Measurements from ENCODE around the gene HOXC11.

Gene HOXC11

DNA sequence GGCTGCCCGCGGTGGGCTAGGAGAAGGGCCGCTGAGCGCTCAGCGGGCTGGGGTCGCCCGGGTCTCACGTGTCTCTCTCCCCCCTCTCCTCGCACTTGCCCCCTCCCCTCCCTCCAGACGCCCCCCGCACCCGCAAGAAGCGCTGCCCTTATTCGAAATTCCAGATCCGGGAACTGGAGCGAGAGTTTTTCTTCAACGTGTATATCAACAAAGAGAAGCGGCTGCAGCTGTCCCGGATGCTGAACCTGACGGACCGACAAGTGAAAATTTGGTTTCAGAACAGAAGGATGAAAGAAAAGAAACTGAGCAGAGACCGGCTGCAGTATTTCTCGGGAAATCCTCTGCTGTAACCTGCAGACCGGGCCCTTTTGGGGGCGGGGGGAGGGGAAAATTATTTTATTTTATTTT lies 2.1 kb downstream of the HOXC11 start:
- no peak for DNase-seq

GRCh38 chr12:53975479-53976152 lies 2.7 kb downstream of the HOXC11 start:
- no peak for DNase-seq

DNA sequence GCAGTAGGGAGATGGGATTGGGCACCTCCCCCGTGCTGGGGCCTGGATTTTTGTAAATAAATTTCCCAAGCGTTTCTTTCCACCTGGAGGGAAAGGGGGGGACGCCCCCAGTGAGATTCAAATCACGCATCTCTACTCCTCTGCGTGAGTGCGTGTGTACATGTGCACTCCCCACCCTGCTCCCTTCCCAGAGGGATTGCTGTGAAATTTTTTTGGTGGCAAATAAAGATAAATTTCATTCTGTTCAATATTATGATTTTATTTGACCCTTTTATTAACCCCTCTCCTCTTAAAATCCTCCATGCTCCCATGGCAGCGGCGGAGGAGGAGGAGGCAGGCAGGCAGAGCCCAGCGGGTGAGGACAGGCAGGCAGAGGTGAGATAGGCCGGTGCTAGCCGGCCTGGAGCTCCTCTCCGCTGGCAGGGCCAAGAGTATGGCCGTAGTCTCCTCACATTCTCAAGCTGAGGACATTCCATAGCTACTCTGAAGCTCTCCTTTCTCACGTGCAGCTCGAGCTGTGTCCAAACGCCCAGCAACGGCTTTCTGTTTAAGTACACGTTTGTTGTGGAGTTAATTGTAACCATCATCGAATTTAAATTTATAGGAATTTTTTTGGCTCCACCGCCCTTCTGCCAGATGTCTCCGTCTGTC lies 3.4 kb downstream of the HOXC11 start:
- DNase-seq, result no peak

DNA sequence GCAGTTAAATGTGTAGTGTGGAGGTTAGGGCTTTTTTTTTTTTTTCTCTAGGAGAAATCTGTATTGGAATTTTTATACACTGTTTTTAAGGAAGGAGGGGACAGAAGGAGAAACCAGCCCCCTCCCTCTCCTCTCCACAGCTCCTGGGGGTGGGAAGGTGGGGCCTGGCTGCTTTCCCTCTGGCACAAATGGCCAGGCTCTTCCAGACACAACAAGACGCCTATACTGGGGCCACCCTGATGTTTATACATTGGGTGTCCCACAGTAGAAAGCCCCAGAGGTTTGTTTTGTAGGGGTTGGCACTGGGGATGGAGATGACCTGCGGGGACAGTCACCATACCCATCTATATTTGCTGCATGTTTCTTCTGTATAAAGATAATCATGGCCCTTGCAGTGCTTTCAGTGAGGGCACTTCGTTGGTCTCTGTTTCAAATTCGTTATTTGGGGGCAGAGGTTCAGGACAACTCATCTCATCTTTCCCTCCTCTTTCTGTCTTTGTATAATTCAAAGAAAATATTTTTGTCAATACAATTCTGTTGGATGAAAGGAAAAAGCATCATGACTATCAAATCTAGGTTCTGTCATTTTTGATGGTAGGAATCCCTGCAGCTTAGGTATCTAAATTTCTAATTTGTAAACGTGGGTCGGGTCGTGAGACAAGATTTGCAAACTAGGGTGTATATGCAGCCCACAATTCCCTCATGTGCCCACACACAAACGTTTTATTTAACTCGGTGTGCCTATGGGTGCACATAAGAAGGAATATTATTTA lies 4.1 kb downstream of the HOXC11 start:
- DNase-seq, result no peak

DNA sequence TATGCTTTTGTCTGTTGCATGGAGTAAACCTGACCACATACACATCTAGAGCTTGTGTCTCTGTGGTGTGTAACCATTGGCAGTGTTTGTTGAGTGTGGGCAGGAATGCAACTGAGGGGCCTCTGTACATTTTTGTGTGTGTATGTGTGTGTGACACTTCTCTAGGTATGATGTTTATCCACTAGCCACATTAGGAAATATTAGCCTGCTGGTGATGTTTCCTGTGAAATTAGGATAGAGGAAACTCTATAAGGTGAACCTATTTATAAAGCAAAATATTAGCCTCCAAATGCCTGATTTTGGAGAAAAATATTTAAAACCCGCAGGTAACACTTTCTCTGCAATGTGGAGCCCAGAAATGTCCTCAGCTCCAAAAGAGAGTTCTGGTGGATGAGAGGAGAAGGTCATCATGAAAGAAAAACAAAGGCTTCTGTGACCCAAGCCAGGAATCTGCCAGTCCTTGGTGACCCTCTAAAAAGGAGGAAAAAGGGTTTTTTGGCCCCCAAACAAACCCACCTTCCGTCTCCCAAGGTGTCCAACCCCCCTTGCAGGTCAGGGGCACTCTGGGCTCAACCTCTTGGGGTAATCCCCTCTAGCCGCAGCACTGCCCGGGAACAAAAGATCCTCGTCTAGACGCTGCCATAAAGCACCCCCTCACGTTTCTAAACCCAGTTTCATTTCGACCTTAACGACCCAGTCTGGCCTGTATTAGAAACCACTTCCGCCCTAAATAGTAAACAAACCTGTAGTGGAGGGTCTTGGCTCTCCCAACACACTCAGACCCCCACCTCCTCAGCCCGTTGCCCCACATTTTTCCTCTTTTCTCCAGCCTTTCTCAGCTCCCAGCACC lies 4.9 kb downstream of the HOXC11 start:
- no peak for DNase-seq

GRCh38 chr12:53978477-53979356 lies 5.8 kb downstream of the HOXC11 start:
- no peak for DNase-seq

DNA sequence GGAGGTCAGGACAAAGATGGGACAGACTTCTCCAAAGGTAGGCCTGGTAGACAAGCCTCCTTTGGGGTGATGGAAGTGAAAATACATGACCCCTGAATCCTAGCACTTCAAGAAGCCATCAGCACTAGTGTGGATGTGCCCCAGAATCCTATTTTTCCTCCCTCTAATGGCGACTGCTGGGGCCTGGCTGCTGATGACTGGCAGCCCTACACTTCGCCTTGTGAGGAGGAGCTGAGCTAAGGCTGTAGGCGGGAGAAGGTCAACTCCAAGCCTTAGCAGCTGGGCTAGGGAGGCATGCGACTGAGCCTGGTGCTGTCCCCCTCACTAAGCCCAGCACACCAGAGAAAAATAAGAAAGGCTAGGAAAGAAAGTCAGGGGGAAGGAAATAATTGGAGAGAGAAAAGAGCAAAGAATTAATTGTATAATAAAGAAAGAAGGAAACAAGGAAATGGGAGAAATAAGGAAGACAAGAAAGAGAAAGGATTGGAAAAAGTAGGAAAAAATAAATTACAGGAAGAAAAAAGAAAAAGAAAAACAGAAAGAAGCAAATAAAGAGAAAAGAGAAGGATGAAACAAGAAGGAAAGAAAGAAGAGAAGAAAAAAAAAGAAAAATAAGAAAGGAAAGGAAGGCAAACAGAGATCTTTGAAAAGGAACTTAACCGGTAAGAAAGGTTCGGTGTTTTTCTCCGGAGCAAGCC lies 7.3 kb downstream of the HOXC11 start:
- no peak for DNase-seq

- DNase-seq, result no peak
Observed at GRCh38 chr12:53980802-53981496, 8.0 kb downstream of the HOXC11 start.

DNA sequence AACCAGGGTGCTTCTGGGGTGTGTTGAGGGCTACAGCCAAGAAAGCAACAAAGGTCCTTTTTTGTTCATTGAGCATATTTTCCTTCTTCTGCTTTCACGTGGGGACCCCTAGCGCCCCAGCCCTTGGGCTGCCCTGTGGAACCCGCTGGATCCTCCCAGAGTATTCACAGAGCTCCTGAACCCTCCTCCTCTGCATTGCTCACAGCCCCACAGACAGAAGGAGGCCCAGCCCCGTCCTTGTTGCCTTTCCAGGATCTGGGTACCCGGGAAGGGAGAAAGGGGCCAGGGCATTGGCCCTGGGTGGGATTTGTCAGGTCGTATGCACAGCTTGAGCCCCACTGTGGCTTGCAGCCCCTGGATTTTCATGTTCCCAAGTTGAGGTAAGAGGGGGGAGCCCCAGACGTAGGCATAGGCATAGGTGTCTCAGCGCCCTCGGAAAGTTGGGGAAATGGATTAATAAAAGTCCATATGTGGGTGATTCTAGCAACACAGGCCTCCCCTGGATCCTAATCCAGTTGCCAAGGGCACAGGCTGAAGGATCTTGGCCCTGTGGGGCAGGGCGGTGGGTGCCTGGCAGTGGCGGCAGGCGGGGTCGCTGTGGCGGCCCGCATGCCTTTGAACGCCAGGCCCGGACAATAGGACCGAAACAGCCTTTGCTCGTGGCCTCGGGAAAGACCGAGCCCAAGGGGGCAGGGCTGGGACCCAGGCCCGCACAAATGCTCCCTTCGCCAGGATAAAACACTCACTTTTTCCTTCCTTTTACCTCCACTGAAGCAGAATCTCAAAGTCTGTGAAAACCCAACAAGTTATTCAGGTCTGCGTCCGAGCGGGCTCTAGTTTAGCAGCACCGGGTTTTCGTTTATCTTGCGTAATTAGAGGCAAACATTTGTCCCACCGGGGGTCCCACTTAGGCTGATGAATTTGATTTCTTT lies 9.0 kb downstream of the HOXC11 start:
- DNase-seq, result no peak

DNA sequence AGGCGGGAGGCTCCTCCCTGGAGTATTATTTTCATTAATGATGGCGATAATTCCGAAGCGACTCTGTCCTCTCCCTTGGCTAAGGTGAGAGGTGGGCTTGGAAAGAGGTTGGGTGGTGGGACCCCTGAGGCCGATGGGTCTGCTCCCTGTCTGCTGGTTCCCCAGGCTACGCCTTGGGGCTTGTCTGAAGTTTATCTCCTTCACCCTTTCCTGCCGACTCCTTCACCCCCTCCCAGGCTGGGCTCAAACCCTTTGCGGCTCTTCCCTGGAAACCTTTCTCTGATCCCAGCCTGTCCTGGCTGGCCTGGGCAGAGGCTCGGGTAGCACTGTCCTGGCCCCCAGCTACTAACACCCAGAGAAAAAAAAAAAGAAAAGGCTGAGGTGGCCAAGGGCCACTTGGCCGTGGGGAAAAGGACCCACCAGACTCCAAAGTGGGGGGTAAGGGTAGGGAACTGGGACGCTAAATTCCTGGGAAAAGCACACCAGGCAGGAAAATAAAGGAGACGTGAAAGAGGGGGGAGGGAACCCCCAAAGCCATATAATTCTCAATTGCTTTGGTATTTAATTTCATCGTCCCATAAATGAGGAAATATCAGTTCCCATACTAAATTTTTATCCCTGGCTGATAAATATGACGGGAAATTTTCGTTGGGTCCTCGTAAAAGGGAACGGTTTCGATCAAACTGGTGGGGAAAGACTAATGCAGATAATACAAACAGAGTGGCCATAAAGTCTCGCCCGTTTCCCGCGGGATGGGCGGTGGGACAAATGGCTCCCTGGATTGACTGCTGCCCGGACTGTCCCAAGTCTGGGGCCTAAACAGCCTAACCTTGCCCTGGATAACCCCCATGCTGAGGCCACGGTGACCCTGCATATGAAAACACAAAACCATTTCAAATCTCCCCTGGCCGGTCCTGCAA lies 10.0 kb downstream of the HOXC11 start:
- DNase-seq, result no peak

- no peak for DNase-seq
Observed at GRCh38 chr12:53983568-53983949, 10.6 kb downstream of the HOXC11 start.

DNA sequence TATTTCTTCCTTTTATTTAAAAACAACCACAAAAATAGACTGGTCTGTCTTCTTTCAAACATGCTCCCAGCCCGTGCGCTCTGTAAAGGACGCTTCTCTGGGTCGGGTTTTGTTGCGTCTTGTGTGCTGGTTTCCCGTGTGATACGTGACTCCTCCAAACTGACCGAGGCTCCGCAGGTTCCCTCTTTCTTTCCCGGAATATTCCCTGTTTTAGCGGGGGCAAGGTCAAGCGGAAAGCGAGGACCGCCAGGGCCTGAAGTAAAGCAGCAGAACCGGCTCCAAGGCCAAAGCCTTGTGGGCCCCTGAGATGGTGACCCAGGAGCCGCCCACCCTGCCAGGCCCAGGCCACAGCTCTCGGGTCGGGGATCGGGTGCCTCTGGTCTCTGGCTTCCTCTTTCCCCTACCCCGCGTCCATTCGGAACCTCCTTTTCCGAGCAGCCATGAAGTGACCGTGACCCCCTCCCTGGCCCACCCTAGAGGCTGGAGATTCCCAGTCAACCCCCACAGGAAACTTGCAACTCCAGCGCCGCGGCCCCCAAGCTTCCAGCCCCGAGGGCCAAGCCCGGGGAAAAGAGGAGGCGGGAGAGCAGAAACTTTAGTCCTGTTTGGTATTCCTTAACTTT lies 11.1 kb downstream of the HOXC11 start:
- DNase-seq, result no peak

GRCh38 chr12:53984901-53985691 lies 12.2 kb downstream of the HOXC11 start, which contains the start of gene HOXC10:
TSS of gene HOXC10 (plus strand) at chr12:53985146. CDS start at chr12:53985260, 114 bp downstream.
- peak; percentile 50 for DNase-seq

- DNase-seq, result no peak
Observed at GRCh38 chr12:53985692-53985993, 12.7 kb downstream of the HOXC11 start.

- no peak for DNase-seq
Observed at GRCh38 chr12:53985994-53986685, 13.2 kb downstream of the HOXC11 start.

DNA sequence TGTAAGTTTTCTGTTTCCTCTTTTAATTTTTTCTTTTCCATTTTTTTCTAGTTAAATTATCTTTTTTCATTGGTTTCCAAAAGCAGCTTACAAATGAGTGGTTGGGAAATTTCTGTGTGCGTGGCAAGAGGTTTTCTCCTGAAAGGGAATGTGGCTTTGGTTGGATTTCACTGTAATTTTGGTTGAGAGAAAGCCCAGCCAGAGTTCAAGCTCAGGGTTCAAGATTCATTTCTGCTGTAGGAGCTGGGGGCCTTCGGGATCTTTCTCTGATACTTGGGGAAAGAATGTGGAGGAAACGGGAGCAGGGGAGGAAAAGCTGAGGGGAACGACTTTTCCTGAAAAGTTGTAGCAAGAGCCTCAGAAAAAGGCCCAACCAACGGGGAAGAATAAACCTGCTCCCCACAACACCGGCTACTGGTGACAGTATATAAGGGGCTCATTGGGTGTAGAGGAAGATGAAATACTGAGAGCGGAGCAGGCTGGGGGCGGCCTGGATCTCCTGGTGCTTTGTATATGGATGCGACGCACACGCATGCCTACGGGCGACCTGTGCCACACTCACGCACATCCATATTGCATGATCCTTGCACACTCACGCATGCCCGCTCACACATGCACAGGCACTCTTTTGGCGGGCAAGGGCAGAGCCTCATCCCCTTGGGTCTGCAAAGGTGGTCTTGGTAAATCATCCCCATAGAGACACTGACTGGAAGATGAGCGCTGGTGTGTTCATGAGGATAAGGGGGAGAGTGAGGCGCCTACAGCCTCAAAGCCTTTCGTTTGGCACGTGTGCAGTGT lies 14.0 kb downstream of the HOXC11 start:
- no peak for DNase-seq
